GM10266 (cell line): Measurements from ENCODE around the gene BTBD6.

ENCODE experiments used
- DNase-seq: peaks from one replicate; pipeline ENCODE4 v3.0.0; 2012; ENCODE audit errors: extremely low spot score
- CTCF ChIP-seq: IDR thresholded peaks from 2 replicates; pipeline ENCODE4 v1.5.1; 2012; ENCODE audit warnings: mild to moderate bottlenecking, low read depth; ENCODE audit not compliant: control insufficient read depth, insufficient read depth; ENCODE audit errors: missing control alignments

BTBD6 gene

GRCh38 chr14:105256292-105256960, 8.1 kb downstream of the BTBD6 start:
- DNase-seq: no peak
- no peak for TF ChIP-seq CTCF

- DNase-seq: no peak
- no peak for TF ChIP-seq CTCF
These were observed 9.1 kb downstream of the BTBD6 start for GRCh38 chr14:105257464-105257863.

GRCh38 chr14:105258846-105259245, 10.5 kb downstream of the BTBD6 start:
- no peak for DNase-seq
- TF ChIP-seq CTCF: no peak

- no peak for DNase-seq
- TF ChIP-seq CTCF: no peak
These were observed 12.6 kb downstream of the BTBD6 start for GRCh38 chr14:105260959-105261358.

- TF ChIP-seq CTCF: no peak
- no peak for DNase-seq
These were observed 13.4 kb downstream of the BTBD6 start for GRCh38 chr14:105261781-105262180.

GRCh38 chr14:105267820-105268548, 19.7 kb downstream of the BTBD6 start:
- no peak for DNase-seq
- no peak for TF ChIP-seq CTCF

- no peak for TF ChIP-seq CTCF
These were observed 20.5 kb downstream of the BTBD6 start for GRCh38 chr14:105268736-105269354.

More at GRCh38 chr14:105268736-105269354, 20.5 kb downstream of the BTBD6 start:
- no peak for DNase-seq
